Kidney capillary endothelial cell (primary cell): Measurements from ENCODE around the gene AGAP9.
"Not testable (repeated sequence)": the region's sequence is repeated elsewhere in the genome, so short reads cannot be mapped to it uniquely, and the experiment has no call there.

Experiments used
- DNase-seq: peaks from one replicate; pipeline ENCODE4 v3.0.0-alpha.2; 2018; ENCODE audit warnings: low spot score

Gene AGAP9

DNA sequence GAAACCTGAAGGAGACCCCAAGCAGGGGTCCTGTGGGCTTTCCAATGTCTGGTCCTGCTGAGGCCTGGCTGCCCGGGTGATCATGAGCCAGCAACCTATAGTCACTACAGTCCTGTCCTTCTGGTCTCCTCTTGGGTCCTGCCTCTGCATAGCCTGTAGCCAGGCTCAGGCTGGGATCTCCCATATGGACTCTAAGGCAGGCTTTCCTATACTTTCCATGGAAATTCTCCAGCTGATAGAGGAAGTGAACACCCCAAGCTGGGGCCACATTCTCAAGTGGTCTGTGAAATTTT, 66.0 kb downstream of the AGAP9 start:
- no peak for DNase-seq

GRCh38 chr10:47456794-47457527, 66.5 kb downstream of the AGAP9 start:
- no peak for DNase-seq

- no peak for DNase-seq
These were observed 67.2 kb downstream of the AGAP9 start for GRCh38 chr10:47456079-47456785.

DNA sequence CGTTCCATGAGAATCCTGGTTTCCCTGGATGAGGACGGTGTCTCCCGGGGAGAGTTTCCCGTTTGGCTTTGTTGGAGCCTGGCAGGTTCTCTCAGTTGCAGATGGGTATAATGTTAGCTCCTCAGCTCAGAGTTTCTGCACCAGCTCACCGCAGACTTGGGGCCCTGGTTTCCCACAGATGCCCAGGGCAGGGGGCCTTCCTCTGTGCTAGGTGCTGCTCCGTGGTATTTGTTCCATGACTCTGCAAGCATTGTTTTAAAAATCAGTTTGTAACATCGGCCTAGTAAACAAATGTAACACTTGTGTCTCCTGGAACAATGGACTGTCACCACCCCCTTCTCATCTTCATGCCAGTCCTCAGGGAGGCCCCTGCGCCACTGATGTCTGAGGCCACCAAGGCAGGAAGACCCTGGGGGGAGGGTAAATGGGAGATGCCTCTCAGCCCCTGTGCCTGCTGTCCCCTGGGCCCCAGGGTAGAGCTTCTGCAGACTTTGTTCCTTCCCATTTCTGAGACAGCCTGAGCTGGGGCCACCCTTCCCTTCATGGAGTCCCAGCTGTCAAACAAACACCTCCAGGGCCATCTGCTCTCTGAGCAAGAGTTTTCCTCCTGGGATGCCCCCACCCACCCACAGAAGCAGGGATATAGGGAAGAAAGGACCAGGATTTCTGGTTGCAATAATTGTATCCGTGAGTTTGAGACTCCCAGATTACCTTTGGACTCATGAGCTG, 67.9 kb downstream of the AGAP9 start:
- DNase-seq: not testable (repeated sequence)

DNA sequence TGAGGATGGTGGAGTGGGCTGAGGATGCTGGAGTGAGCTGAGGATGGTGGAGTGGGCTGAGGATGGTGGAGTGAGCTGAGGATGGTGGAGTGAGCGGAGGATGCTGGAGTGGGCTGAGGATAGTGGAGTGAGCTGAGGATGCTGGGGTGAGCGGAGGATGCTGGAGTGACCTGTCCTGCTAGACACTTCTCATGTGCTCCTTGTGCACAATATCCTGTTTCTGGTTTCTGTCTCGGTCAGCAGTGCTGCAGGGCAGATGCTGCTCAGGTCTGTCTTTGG, 68.7 kb downstream of the AGAP9 start:
- no peak for DNase-seq

- DNase-seq: no peak
These were observed 69.2 kb downstream of the AGAP9 start for GRCh38 chr10:47454008-47454779.

DNA sequence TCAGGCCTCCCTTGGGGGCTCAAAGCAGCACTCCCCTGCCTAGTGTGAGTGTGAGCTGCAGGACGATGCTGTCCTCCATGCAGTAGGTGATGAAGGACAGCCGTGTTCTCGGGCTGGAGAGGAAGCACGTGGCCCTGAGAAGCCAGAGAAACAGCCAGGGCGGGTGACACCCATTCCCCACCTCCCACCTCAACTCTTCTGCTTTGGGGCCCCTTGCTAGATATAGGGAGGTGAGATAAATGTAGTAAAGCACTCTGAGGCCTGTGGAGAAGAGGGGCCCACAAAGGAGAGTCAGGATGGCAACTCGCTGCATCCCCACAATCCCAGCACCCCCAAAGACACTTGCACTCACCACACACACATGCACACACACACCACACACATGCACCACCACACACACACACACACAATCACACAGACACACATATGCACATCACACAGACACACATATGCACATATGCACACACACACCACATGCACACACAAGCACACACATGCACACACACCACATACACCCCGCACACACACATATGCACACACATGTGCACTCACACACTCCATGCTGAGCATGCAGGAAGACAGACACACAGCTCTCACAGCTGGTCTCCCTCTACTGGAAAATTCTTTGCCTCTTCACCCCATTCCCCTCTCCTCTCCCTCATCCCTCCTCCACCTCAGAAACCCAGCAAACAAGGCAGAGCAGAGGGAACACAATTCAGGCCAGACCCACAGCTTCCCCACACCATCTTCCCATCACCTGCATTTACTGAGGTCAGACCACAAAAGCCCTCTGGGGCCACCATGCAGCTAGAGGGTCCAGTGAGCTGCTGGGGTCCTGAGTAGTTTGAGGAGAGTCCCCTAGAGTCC, 70.1 kb downstream of the AGAP9 start:
- no peak for DNase-seq

GRCh38 chr10:47452495-47453140, 70.8 kb downstream of the AGAP9 start:
- no peak for DNase-seq

DNA sequence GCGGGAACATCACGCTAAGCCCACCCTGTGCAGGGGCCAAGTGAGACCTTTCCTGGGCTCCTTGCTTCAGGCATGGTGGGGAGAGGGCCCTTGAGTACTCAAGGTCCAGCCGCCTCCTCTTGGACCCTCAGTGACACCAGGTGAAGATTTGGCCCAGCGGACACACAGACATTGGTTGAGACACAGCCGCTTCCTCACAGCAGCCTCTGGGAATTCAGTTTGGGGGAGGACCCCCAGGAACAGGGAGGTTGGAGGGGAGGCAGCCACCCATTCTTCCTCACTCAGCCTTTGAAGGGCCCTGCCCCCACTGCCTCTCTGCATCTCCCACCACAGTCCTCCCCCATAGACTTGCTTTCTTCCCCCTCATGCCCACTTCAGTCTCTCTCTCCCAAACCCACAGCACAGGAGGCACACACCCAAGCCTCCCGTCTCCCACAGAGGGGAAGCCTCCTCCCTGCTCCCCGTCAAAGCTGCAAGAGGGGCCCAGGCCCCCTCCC, 71.4 kb downstream of the AGAP9 start:
- DNase-seq: no peak
